ENCODE results near the gene FGF8. TPM values are rescaled to one million over a fixed set of nuclear protein-coding genes. Genes with fewer than 3 reads are reported as not detected.

FGF8 gene
- total RNA-seq, 1 donor, result not detected

GRCh38 chr10:101779544-101780186 lies 3.8 kb upstream of the FGF8 start:
- peak; percentile 83 for TF ChIP-seq CTCF (IDR thresholded peaks at IDR 0.05; ENCODE audit: insufficient read depth, low read length)
- peak overlapping the region; percentile 25 for H3K4me3 ChIP-seq (ENCODE audit: low read depth, low read length)
- DNase-seq (ENCODE audit: low read depth), result peak; percentile 56

GRCh38 chr10:101778781-101779543 lies 3.0 kb upstream of the FGF8 start:
- TF ChIP-seq CTCF (IDR thresholded peaks at IDR 0.05; ENCODE audit: insufficient read depth, low read length), result no peak
- peak; percentile 15 for DNase-seq (ENCODE audit: low read depth)
- peak overlapping the region; percentile 9 for H3K4me3 ChIP-seq (ENCODE audit: low read depth, low read length)

DNA sequence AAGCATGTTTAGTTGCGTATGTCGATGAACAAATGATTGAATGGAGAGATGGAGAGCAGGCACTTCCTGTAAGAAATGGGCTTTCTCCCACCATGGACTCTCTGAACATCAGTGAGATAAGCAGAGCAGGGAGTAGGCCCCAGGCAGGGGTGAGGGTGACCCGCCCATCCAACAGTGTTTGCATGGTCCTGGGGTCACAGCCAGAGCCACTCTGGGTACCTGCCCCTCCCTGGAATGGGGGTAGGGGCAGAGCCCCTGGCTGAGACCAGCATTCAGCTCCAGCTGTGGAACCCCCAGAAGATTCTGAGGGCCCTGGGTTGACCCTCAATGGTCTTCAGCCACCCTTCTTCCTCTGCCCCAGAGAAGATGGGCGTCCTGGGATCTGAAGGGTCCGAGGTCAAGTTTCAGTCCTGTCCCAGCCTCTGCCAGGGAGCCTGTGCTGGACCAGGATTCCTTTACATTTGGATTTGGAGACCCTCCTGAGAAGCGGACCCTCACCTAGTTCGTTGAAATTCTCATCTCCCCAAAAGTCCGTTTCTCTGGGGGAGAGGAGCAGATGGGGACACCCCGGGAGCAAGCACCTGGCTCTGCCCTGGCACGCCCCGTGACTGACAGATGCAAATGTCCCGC lies 2.4 kb upstream of the FGF8 start:
- no peak for DNase-seq (ENCODE audit: low read depth)
- H3K4me3 ChIP-seq (ENCODE audit: low read depth, low read length), result no peak overlapping the region
- no peak for TF ChIP-seq CTCF (IDR thresholded peaks at IDR 0.05; ENCODE audit: insufficient read depth, low read length)

DNA sequence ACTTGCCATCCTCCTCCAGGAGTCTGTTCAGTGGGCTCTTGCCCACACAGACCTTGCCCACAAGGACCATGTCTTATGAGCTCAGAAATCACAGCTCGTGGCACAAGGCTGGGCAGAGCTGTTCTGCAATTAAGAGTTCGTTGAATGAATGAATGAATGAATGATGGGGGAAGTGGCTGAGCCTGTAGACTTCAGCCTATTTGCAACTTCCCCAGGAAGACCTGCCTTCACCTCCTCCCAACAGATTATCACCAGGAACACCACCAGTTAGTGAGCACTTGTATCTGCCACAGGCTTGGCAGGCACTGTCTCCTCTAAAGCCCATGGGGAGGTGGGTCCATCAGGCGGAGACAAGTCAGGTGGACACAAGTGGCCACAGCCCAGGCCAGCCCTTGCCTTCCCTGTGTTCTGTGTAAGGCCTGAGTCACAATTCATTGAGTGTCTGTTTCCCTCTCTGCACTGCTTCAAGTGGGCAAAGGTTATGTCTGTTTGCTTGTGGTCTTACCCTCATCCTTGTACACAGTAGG lies 1.8 kb upstream of the FGF8 start:
- H3K4me3 ChIP-seq (ENCODE audit: low read depth, low read length), result no peak overlapping the region
- no peak for TF ChIP-seq CTCF (IDR thresholded peaks at IDR 0.05; ENCODE audit: insufficient read depth, low read length)
- DNase-seq (ENCODE audit: low read depth), result no peak

- no peak for DNase-seq (ENCODE audit: low read depth)
- TF ChIP-seq CTCF (IDR thresholded peaks at IDR 0.05; ENCODE audit: insufficient read depth, low read length), result no peak
- H3K4me3 ChIP-seq (ENCODE audit: low read depth, low read length), result no peak overlapping the region
Measured at GRCh38 chr10:101776161-101776817, 375 bp upstream of the FGF8 start.

- no peak overlapping the region for H3K4me3 ChIP-seq (ENCODE audit: low read depth, low read length)
- no peak for DNase-seq (ENCODE audit: low read depth)
- no peak for TF ChIP-seq CTCF (IDR thresholded peaks at IDR 0.05; ENCODE audit: insufficient read depth, low read length)
Measured at GRCh38 chr10:101774589-101775272, 1.2 kb downstream of the FGF8 start.

All from fibroblast of the aortic adventitia (primary cell).